ENCODE results near the gene RPRD1B.

RPRD1B gene

DNA sequence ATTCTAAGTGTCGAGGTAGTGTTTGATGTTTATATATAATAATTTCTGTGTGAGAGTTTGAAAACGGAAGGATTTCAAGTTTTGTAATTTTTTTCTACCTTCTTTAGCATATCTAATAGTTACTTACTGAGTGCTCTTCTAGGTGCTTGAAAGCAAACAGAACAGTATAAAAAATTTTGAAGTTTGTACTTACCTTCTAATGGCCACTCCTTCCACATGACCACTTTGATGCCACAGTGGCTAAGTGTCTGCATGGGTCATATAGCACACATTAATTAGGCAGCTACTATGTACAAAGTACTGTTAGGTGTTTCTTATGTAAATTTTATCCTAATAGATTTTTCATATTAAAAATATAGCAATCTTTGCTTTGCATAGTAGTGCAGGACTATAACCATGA, 21.1 kb downstream of the RPRD1B start:
- H3K27me3 ChIP-seq, result no peaks in the 10 kb centered on the region
- no peak for DNase-seq
- TF ChIP-seq, protein P1, sequence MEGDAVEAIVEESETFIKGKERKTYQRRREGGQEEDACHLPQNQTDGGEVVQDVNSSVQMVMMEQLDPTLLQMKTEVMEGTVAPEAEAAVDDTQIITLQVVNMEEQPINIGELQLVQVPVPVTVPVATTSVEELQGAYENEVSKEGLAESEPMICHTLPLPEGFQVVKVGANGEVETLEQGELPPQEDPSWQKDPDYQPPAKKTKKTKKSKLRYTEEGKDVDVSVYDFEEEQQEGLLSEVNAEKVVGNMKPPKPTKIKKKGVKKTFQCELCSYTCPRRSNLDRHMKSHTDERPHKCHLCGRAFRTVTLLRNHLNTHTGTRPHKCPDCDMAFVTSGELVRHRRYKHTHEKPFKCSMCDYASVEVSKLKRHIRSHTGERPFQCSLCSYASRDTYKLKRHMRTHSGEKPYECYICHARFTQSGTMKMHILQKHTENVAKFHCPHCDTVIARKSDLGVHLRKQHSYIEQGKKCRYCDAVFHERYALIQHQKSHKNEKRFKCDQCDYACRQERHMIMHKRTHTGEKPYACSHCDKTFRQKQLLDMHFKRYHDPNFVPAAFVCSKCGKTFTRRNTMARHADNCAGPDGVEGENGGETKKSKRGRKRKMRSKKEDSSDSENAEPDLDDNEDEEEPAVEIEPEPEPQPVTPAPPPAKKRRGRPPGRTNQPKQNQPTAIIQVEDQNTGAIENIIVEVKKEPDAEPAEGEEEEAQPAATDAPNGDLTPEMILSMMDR (IDR thresholded peaks at IDR 0.05; ENCODE audit: low read depth, low read length), result no peak
- H3K4me3 ChIP-seq (ENCODE audit: low read depth, low read length), result no peak overlapping the region
- H3K4me1 ChIP-seq, result no peaks in the 10 kb centered on the region; the same call in 1 of the 2 replicates
- no peaks in the 10 kb centered on the region for H3K9me3 ChIP-seq
- H3K36me3 ChIP-seq, result peaks cover 44% of the 10 kb centered on the region

DNA sequence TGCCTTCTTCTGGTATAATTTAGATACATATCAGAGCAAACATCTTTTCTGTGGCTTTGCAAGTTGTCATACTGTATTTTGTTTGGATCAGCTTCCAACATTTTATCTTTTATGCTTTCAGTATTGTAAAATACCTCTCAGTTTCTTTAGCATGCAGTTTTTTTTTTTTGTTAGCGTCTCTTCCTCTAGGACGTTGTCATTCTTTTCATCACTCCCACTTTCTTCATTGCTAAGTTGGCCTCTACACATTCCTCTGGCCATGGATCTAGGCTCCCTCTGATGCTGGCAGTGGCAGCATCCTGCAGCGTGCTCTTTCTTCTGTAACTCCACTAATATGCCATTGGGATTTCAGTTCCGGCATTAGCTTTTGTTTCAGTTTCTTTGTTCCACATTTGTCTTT, 21.7 kb downstream of the RPRD1B start:
- no peak for DNase-seq
- Histone ChIP-seq H3K4me3 (ENCODE audit: low read depth, low read length) (no peak overlapping the region), H3K9me3 (no peaks in the 10 kb centered on the region), H3K27me3 (no peaks in the 10 kb centered on the region), H3K36me3 (peaks cover 44% of the 10 kb centered on the region), H3K4me1 (no peaks in the 10 kb centered on the region; the same call in 1 of the 2 replicates)
- TF ChIP-seq, protein P1 (IDR thresholded peaks at IDR 0.05; ENCODE audit: low read depth, low read length), result no peak

DNA sequence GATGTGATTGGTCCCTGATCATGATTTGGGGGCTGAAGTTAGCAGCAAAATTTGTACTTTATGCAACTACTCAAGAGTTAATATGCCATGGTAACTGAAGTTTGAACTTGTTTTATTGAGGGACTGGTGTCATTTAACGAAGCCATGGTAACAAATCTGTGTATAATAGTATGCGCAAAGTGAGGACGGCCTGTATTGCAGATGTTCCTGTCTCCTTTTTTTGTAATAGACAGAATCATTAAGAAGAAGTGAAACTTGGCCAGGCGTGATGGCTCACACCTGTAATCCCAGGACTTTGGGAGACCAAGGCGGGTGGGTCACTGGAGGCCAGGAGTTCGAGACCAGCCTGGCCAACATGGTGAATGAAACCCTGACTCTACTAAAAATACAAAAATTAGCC, 22.3 kb downstream of the RPRD1B start:
- Histone ChIP-seq H3K27me3 (no peaks in the 10 kb centered on the region), H3K4me1 (no peaks in the 10 kb centered on the region; the same call in 1 of the 2 replicates), H3K9me3 (no peaks in the 10 kb centered on the region), H3K36me3 (peaks cover 45% of the 10 kb centered on the region), H3K4me3 (ENCODE audit: low read depth, low read length) (no peak overlapping the region)
- no peak for DNase-seq
- TF ChIP-seq, protein P1 (IDR thresholded peaks at IDR 0.05; ENCODE audit: low read depth, low read length), result no peak

DNA sequence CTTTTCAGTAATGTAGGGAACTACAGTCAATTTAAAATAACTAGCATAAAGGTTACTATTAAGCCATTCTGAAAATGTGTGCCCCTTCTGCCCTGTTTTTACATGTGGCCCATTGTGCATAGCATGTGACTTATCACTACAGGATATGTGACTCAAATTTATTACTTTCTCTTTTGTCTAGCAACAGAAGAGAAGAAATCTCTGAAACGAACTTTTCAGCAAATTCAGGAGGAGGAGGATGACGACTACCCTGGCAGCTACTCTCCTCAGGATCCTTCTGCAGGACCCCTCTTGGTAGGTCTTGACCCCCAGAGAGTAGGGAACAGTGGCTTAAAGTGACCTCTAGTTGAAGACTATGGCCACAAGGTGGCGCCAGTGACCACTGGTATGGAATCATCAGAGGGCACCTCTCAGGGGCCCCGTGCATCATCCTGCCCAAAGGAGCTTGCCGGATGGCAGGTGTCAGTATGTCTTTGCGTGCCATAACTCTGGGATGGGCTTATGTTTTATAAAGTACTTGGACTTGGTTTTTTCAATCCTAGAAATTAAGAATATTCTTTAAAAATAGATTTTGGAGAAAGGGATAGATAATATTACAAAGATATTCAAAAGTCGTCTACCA, 23.9 kb downstream of the RPRD1B start:
- no peaks in the 10 kb centered on the region; the same call in 1 of the 2 replicates for H3K4me1 ChIP-seq
- TF ChIP-seq, protein P1 (IDR thresholded peaks at IDR 0.05; ENCODE audit: low read depth, low read length), result peak; percentile 93
- no peaks in the 10 kb centered on the region for H3K27me3 ChIP-seq
- peak; percentile 92 for DNase-seq
- H3K36me3 ChIP-seq, result peaks cover 47% of the 10 kb centered on the region
- no peaks in the 10 kb centered on the region for H3K9me3 ChIP-seq
- no peak overlapping the region for H3K4me3 ChIP-seq (ENCODE audit: low read depth, low read length)

DNA sequence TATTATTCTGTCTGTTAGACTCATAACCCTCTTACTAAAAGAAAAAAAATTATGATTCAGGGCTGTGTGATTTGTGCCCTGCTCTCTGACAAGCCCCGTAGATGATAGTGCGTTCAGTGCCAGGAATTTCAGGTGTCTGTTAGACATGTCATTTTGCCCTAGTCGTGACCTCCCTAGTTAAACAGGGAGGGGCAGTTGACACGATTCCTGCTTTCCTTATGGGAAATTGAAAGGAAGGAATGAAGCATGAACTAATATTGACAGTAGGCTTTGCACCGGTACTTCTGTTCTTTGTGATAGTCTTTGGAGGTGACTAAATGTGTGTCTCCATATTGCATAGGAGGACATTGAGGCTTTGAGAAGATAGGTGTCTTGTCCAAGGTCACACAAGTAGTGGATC, 26.3 kb downstream of the RPRD1B start:
- Histone ChIP-seq H3K27me3 (no peaks in the 10 kb centered on the region), H3K36me3 (peaks cover 66% of the 10 kb centered on the region), H3K9me3 (no peaks in the 10 kb centered on the region), H3K4me1 (no peaks in the 10 kb centered on the region), H3K4me3 (ENCODE audit: low read depth, low read length) (no peak overlapping the region)
- DNase-seq, result no peak
- TF ChIP-seq, protein P1 (IDR thresholded peaks at IDR 0.05; ENCODE audit: low read depth, low read length), result no peak

DNA sequence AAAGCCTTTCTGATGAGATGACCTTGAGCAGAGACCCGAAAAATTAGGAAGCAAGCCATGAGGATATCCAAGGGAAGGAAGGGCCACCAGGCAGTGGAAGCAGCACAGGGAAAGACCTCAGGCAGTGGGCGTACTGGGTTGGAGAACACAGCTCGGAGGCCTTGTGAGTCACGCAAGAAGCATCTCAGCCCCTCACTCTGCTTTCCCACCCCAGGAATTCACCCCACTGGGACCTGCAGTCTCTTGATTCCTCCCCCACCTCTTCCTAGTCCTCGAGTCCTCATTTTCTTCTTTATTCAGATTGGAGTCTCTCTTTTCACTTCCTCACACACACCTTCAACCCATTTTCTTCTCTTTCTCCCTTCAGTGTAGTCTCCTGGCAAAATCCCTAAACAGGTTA, 27.0 kb downstream of the RPRD1B start:
- Histone ChIP-seq H3K4me1 (no peaks in the 10 kb centered on the region), H3K27me3 (no peaks in the 10 kb centered on the region), H3K36me3 (peaks cover 72% of the 10 kb centered on the region), H3K4me3 (ENCODE audit: low read depth, low read length) (no peak overlapping the region), H3K9me3 (no peaks in the 10 kb centered on the region)
- TF ChIP-seq, protein P1 (IDR thresholded peaks at IDR 0.05; ENCODE audit: low read depth, low read length), result no peak
- no peak for DNase-seq
